ENCODE measurements around the gene USB1.

Gene USB1

DNA sequence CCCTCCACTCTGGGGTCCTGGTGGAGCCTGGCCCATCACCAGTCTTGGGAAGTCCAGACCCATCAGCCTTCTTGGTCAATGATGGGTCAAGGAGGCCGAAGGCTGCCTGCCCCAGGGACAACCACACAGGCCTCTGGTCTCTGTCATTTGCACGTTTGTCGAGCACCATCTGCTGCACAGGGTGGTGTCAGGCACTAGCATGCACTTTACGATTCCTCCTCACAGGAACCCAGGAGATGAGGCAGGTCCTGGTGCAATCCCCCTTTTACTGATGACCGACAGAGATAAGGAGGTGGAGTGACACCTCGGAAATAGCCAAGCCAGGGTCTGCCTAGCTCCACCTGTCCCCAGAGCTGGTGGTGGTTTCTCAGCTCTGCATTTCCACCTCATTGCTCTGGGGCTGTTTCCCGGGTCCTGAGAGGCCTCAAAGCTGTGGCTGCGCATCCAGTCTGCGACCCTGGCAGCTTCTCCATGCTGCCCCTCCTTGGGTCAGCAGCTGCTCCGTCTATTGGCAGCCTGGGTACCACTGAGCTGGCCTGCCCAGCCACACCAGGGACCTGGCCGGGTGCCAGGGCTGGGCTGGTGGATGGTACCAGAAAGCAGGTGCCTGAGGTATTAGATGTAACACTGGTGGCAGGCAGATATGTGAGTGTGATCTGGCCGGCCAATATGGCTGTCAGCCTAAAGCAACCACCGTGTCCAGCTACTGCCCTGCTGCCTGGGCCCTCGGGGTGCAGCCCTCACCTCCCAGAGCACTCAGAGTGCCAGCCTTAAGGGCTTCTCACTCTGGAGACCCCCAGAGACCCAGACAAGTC, 34.4 kb downstream of the USB1 start:
- DNase-seq = no peak

DNA sequence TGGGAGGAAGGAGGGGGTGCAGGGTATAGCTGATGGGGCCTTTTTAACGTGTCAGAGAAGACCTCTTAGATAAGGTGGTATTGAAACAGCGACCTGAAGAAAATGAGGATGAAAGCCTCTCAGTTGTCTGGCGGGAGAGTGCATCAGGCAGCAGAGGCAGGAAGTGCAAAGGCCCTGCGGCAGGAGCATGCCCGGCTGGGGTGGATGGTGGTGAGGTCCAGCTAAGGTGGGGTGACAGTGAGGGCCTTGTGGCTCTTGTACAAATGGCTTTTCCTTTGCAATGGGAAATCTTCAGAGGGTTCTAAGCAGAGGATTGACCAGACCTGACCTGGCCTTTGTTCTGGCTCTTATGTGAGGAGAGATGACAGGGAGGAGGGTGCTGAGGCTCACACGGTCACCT, 35.7 kb downstream of the USB1 start:
- DNase-seq = no peak

DNA sequence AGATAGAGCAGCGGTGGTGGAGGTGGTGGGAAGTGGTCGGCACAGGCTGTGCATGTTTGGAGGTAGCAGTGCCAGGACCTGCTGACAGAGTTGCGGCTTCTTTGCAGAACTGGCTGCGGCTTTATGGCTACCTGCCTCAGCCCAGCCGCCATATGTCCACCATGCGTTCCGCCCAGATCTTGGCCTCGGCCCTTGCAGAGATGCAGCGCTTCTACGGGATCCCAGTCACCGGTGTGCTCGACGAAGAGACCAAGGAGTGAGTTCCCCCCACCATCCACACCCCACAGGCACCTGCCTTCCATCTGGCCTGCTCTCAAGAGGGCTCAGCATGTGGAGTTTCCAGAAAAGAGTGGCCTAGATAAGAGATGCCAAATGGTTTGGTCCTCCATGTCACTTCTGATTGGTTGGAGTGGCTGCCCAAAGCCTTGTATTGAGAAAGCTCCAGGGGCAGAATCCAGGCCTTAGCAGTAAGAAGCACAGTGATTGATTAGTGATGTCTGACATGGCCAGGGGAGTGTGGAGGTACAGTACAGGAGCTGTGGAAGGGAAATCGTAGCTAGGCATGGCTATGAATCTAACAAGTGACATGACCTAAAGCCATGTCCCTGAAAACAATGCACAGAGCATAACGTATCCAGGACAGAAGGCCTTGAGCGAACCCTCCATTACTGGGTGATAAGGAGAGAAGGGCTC, 36.3 kb downstream of the USB1 start:
- no peak for DNase-seq

GRCh38 chr16:58038219-58038641, 37.0 kb downstream of the USB1 start:
- DNase-seq = no peak

DNA sequence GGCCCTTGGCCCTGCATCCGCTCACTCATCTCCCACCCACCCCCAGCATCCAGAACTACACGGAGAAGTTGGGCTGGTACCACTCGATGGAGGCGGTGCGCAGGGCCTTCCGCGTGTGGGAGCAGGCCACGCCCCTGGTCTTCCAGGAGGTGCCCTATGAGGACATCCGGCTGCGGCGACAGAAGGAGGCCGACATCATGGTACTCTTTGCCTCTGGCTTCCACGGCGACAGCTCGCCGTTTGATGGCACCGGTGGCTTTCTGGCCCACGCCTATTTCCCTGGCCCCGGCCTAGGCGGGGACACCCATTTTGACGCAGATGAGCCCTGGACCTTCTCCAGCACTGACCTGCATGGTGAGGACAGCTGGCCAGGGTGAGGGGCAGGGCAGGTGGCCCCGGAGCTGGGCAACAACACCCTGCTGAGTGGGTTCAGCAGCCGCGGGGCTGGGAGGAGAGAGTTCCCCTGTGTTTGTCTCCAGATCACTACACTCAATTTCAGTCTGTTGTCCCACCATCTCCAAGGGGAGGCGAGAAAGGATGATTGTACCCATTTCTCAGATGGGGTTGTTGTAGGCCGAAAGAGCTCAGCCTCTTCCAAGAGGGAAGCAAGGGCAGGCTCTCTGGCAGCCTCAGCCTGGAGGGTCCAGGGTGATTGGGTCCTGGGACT, 38.8 kb downstream of the USB1 start:
- DNase-seq = no peak

DNA sequence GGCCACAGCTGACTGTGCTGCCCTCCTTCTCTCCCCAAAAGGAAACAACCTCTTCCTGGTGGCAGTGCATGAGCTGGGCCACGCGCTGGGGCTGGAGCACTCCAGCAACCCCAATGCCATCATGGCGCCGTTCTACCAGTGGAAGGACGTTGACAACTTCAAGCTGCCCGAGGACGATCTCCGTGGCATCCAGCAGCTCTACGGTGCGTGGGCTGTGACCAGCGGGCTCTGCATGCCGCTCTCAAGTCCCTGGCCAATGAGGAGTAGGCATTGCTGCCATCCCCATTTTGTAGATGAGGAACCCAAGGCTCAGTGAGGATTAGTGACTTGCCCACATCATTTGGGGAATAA, 39.3 kb downstream of the USB1 start:
- DNase-seq = no peak

DNA sequence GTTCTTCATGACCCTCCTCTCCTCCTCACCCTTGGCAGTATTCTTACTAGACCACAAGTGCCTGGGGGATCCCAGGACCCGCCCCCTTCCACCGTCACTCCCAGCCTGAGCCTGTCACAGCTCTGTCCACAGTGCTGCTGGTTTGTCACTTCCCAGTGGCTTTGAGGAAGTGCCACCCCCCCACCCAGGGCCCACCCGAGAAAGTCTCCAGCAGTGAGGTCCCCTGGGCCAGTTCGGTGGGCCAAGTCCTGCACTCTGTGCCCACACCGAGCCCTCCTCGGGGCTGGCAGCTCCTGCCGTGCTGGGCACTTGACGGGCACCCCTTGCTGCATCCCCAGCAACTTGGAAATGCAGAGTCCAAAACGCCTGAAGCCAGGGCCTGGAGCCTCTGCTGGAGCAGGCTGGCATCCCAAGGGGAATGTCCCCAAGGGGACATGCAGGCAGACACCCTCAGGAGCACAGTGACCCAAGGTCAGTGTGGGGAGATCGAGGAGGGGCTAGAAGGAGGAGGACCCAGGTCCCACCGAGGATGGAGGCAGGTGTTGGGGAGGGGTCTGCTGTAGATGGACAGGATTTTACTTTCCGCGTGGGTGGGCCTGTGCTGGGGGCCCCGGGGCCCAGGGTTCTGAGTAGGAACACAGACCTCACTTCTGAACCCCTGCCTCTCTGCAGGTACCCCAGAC, 39.9 kb downstream of the USB1 start:
- no peak for DNase-seq

DNA sequence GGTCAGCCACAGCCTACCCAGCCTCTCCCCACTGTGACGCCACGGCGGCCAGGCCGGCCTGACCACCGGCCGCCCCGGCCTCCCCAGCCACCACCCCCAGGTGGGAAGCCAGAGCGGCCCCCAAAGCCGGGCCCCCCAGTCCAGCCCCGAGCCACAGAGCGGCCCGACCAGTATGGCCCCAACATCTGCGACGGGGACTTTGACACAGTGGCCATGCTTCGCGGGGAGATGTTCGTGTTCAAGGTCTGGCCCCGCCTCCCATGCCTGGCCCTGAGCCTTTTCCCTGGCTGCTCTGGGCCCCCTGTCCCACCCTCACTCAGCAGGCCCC, 40.4 kb downstream of the USB1 start:
- DNase-seq = no peak

DNA sequence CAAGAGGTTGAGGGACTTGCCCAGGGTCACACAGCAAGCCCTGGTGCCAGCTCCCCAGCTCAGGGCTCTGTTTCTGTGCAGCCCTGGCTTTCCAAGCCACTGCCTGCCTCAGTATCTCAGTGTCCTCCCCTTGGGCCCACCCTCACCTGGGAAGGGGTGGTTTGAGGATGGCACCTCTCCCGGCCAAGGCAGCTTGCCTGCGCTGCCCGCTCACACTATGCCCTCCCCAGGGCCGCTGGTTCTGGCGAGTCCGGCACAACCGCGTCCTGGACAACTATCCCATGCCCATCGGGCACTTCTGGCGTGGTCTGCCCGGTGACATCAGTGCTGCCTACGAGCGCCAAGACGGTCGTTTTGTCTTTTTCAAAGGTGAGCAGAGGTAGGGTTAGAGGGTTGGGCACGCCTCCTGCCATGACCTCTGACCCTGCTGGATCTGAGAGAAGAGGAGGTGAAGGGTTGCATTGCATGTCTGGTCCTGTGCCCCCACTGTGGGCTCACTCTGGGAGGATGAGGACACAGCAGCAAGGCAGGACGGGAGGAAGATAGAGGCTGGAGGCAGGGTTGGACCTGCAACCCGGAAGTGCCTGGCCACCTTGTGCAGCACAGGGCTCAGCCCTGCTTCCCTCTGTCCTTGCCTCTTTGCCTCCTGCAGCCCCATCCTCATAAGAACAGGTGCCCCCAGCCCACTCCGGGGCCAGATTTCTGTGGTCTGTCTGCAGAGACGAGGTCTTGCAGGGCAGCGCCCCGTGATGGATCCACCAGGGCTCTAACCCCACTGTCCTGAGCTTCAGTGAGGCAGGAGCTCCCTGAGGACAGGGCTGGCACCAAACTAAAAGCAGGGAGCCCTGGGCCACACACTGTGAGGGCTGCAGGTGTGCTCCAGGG, 41.0 kb downstream of the USB1 start:
- DNase-seq = no peak

DNA sequence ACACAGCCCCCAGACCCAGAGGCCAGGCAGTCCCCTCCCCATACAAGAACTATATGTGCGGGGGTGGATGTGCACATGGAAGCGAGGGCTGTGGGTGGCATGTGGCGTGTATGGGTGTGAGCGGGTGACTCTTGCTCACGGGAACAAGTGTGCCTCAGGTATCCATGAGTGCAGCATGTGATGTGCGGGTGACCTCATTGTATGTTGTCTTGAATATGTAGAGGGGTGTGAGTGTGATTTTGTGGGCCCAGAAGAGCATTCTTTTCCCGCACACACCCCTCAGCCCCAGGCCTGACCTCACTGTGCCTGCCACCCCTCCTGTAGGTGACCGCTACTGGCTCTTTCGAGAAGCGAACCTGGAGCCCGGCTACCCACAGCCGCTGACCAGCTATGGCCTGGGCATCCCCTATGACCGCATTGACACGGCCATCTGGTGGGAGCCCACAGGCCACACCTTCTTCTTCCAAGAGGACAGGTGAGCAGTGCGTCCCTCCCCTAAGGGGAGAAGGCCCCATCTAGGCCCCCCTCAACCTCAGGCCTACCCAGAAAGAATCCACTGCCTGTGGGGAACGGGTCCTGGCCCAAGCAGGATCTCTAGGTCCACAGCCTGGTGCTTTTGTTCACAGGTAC, 41.8 kb downstream of the USB1 start:
- no peak for DNase-seq

GRCh38 chr16:58043571-58044155, 42.5 kb downstream of the USB1 start:
- no peak for DNase-seq

GRCh38 chr16:58044266-58045019, 43.2 kb downstream of the USB1 start:
- no peak for DNase-seq

- no peak for DNase-seq
Observed at GRCh38 chr16:58045096-58045495, 43.9 kb downstream of the USB1 start.

DNA sequence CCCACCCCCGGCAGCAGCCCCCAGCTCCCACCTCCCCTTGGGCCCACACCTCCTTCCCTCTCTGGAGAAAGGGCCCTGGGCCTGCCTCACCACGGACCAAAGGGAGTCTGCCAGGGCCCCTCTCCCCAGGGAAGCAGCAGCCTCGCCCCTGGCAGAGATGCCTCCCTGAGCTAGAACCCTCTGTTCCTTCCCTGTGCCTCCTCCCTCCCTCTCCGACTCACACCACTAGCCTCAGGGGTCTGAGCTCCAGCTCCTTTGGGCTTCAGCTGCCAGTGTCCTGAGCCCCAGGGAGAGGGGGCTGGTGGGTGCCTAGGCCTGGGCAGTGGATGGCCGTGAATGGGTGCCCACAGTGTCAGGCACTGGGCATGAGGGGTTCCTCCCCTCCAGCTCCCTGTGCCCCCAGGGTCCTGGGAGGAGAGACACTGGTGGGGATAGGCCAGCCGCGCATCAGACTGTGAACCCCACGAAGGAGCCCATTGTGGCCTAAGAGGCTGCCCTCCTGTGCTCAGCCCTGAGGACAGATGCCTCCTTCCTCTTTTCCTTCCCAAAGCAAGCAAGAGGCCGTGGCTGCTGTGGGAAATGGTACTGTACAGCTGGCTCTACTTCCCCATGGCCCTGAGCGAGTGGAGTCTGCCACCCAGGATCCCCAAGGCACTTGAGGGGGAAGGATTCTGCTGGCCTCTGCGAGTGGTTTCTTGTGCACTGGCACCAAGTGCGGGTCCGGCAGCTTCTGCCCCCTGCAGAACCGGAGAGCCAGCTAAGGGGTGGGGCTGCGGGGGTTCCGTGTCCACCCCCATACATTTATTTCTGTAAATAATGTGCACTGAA, 45.1 kb downstream of the USB1 start:
- DNase-seq = no peak

- no peak for DNase-seq
Observed at GRCh38 chr16:58046936-58047335, 45.7 kb downstream of the USB1 start.

- no peak for DNase-seq
Observed at GRCh38 chr16:58047557-58048348, 46.5 kb downstream of the USB1 start.

DNA sequence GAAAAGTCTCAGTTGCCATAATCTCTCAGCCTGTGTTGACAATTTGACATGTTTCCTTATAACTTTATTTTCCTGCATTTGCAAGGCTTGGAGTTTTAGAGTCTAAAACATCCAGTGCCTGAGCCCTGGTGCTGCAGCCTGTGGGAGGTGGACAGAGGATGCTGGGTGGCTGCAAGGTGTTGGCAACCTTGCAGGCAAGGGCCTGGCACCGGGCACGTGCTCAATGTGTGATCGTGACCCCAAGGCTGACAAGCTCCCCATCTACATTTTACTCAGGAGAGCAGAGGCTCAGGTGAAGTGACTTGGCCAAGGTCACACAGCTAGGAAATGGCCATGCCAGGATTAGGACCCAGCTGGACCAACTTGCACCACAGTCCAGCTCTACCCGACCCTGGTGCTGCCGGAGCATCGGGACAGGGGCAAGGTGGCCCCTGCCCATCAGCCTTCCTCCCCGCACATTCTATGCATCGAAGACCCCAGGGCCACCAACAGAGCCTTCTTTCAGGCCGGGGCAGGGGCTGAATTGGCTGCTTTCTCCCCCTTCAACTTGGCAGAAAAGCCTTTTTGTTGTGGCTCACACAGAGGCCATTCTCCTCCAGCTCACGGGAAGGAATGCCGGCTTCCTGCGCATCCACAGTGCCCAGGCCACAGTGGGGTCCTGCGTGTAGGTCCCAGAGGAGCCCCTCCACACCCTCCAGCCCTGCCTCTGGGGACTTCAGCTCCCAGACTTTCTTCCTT, 47.5 kb downstream of the USB1 start:
- DNase-seq = no peak
